Measurements from ENCODE around the gene BCL2.
A peak's percentile ranks its signal among the peaks of the same experiment; 100 is the strongest.

BCL2 gene

DNA sequence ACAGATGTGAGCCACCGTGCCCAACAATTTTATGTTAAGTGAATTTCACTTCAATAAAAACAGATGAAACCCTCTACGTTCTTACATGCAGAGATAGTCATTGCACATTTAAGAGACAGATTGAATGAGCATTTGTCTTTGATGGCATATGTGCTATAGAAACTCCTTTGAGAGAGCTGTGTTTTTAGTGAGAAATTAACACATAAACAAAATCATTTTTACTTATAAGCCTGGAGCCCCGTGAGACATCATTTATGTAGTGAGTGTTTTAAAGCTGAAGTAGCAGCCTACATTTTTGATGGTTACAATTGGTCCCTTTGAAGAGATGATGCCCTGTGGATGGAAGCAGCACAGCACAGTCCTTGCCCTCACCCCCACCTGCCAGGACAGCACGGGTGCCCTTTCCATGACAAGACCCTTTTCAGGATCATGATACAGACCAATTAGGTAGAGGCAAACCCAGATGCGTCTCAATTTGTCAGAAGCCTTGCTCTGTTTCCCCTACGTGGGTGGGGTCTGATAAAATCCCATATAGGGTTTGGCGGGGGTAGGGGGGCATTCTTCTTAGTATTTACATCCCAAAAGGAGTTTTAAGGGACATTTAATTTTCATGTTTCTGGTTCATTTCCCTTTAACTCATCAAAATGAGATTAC is 237.1 kb downstream of the BCL2 start:
- peak; percentile 59 for DNase-seq

DNA sequence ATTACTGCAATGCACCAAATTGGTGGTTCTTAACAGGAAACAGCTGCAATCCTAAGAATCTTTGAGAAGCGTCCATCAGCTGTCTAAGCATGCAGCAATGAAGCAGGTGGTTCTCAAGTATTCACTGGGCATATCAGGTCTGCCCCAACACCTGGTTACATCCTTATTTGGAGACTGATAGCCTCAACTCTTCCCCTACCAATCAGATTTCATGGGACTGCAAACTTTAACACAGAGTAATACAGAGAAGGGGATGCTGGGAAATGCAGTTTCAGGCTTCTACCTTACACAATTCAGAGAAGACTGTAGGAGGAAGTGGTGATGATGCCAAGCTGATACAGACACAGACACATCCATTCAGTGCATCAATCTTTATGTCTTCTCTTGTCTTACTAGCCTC is 240.5 kb downstream of the BCL2 start:
- no peak for DNase-seq

DNA sequence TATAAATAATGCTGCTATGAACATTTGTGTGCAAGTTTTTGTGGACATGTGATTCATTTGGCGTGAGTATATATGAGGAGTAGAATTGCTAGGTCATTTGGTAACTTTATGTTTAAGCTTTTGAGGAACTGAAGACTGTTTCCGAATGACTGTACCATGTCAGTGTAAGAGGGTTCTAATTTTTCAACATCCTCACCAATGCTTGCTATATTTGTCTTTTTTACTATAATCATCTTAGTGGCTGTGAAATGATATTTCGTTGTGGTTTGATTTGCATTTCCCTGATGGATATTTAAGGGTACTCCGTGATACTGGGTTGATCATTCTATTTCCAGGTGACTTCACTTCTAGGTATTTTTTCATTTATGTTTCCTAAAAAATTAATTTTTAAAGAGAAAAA is 241.1 kb downstream of the BCL2 start:
- no peak for DNase-seq

DNA sequence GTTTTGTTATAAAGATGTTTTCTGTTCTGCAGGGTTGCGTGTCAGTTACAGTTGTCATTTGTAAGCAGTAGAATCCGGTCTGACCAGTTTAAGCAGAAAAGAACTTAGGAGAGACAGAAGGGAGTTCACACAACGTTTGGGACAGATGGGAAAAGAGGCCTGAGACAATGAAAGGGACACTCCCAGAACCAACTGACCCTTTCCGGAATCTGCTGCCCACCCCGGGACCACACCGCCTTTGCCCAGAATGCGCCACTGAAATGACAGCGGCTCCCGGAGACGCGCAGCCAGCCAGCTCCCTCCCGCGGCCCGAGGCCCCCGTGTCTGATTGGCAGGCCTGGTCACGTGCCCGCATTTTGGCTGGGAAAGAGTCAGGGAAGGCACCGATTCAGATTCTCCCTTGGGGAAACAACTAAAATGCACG is 244.6 kb downstream of the BCL2 start:
- DNase-seq, result peak; percentile 87

DNA sequence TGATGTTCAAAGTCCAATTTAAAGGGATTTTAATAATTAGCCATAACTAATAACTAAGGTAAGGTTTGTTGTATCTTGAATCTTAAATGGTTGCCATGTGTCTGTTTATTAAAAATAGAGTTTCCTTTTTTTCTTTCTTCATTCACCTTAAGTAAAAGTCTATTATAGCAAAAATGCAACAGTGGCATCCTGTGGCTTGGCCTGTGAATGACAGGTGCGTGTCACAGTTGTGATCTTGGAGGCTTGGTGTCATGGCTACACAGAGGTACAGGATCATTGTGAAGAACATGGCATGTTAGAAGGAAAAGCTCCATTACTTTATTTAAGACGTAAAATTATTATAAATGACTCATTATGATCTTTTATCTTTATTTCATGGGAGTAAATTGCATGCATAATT is 246.1 kb downstream of the BCL2 start:
- DNase-seq, result no peak

Data from eye (tissue), 1 donor.